GM23248 (cell line): Measurements from ENCODE around the gene OR4K14.

Source experiments
- EZH2 ChIP-seq: fragments of 200-600 bp; sonication (generic); IDR thresholded peaks from 2 replicates; pipeline ENCODE4 v1.6.1; 2018; ENCODE audit warnings: antibody characterized with exemption, mild to moderate bottlenecking; ENCODE audit not compliant: insufficient read depth, poor library complexity, severe bottlenecking
- EZH2phosphoT487 ChIP-seq: fragments of 200-600 bp; sonication (generic); IDR thresholded peaks from 2 replicates; pipeline ENCODE4 v1.6.1; 2018; ENCODE audit warnings: antibody characterized with exemption, moderate library complexity, mild to moderate bottlenecking, low read depth; ENCODE audit not compliant: insufficient read depth

GRCh38 chr14:19993438-19993837, 25.7 kb downstream of the OR4K14 start:
- no peak for TF ChIP-seq EZH2phosphoT487
- TF ChIP-seq EZH2: no peak
